Dendritic cell treated with granulocyte-macrophage colony-stimulating factor and Interleukin-4, amounts not matched to agents 40 ng/mL and 50 ng/mL, for 4 days (primary cell): ENCODE measurements around the gene CTBP2.

Experiments used
- H3K27ac Mint-ChIP-seq: one replicate; pipeline ENCODE4 v1.8.0; 2022; ENCODE audit warnings: mild to moderate bottlenecking, mixed read lengths
- H3K27me3 Mint-ChIP-seq: one replicate; pipeline ENCODE4 v1.8.0; 2022; ENCODE audit warnings: mild to moderate bottlenecking, mixed read lengths
- H3K36me3 Mint-ChIP-seq: one replicate; pipeline ENCODE4 v1.8.0; 2022; ENCODE audit warnings: low read depth, mixed read lengths
- H3K4me1 Mint-ChIP-seq: one replicate; pipeline ENCODE4 v1.8.0; 2022; ENCODE audit warnings: low read depth, mixed read lengths
- H3K4me3 Mint-ChIP-seq: one replicate; pipeline ENCODE4 v1.8.0; 2022; ENCODE audit warnings: mild to moderate bottlenecking, moderate library complexity, mixed read lengths
- H3K9me3 Mint-ChIP-seq: one replicate; pipeline ENCODE4 v1.8.0; 2022; ENCODE audit warnings: mixed read lengths
- intact Hi-C: fragments of 100-400 bp; cut with micrococcal nuclease; formaldehyde crosslinking; loops from one replicate; pipeline ENCODE4 v1.15.0; 2022

Gene CTBP2

GRCh38 chr10:124942317-124943169 is 217.8 kb downstream of the CTBP2 start:
- intact Hi-C loops, result no loop called here
- H3K27ac Mint-ChIP-seq, result peak overlapping the region; percentile 48
- H3K4me3 Mint-ChIP-seq, result peak overlapping the region; percentile 10
- H3K9me3 Mint-ChIP-seq, result no peaks in the 10 kb centered on the region
- H3K36me3 Mint-ChIP-seq, result peaks cover 19% of the 10 kb centered on the region
- H3K27me3 Mint-ChIP-seq, result no peaks in the 10 kb centered on the region
- H3K4me1 Mint-ChIP-seq, result peaks cover 26% of the 10 kb centered on the region

- H3K4me1 Mint-ChIP-seq, result peaks cover 24% of the 10 kb centered on the region
- intact Hi-C loops, result no loop called here
These were observed 218.5 kb downstream of the CTBP2 start, which contains the start of gene ZRANB1 for GRCh38 chr10:124941823-124942222. Gene ZRANB1, plus strand, starts transcription at chr10:124942123. Its CDS starts 371 bp downstream, at chr10:124942494.

GRCh38 chr10:124939290-124939689 is 221.1 kb downstream of the CTBP2 start:
- H3K4me1 Mint-ChIP-seq, result peaks cover 42% of the 10 kb centered on the region
- no peak overlapping the region for H3K27ac Mint-ChIP-seq
- intact Hi-C loops, result loop anchor here (10.0 kb wide), 1 partner anchor 46 kb away; no protein-coding TSS in a partner anchor
- H3K27me3 Mint-ChIP-seq, result no peaks in the 10 kb centered on the region
- H3K36me3 Mint-ChIP-seq, result peaks cover 7% of the 10 kb centered on the region
- no peak overlapping the region for H3K4me3 Mint-ChIP-seq
- no peaks in the 10 kb centered on the region for H3K9me3 Mint-ChIP-seq

More at GRCh38 chr10:124941823-124942222, 218.5 kb downstream of the CTBP2 start, which contains the start of gene ZRANB1:
- no peaks in the 10 kb centered on the region for H3K27me3 Mint-ChIP-seq
- H3K36me3 Mint-ChIP-seq, result peaks cover 17% of the 10 kb centered on the region
- peak within 1 kb of the TSS; percentile 48 for H3K27ac Mint-ChIP-seq
- peak within 1 kb of the TSS; percentile 10 for H3K4me3 Mint-ChIP-seq
- no peaks in the 10 kb centered on the region for H3K9me3 Mint-ChIP-seq

- Mint-ChIP-seq H3K36me3 (peaks cover 15% of the 10 kb centered on the region), H3K27me3 (no peaks in the 10 kb centered on the region), H3K4me1 (peaks cover 20% of the 10 kb centered on the region), H3K27ac (no peak overlapping the region), H3K4me3 (no peak overlapping the region), H3K9me3 (peaks cover 4% of the 10 kb centered on the region)
- intact Hi-C loops, result loop anchor here (10.0 kb wide), 1 partner anchor 48 kb away; no protein-coding TSS in a partner anchor
These were observed 223.6 kb downstream of the CTBP2 start for GRCh38 chr10:124936813-124937212.

- Mint-ChIP-seq H3K4me1 (peaks cover 18% of the 10 kb centered on the region), H3K27me3 (no peaks in the 10 kb centered on the region), H3K9me3 (peaks cover 9% of the 10 kb centered on the region), H3K4me3 (no peak overlapping the region), H3K36me3 (peaks cover 21% of the 10 kb centered on the region), H3K27ac (no peak overlapping the region)
- intact Hi-C loops, result loop anchor here (10.0 kb wide), 1 partner anchor 49 kb away; no protein-coding TSS in a partner anchor
These were observed 224.4 kb downstream of the CTBP2 start for GRCh38 chr10:124935946-124936345.
